Effector memory CD8-positive, alpha-beta T cell (primary cell): ENCODE measurements around the gene PTPRT.

ENCODE experiments used
- ATAC-seq: fragments of 150-1000 bp; cut with Tn5 transposase; replicated peaks from 2 replicates; pipeline ENCODE4 v1.10.0; 2021; ENCODE audit warnings: mild to moderate bottlenecking, moderate library complexity
- DNase-seq, 3 experiments: peaks; one replicate each; pipeline ENCODE4 v3.0.0; 2021
- H3K27ac Mint-ChIP-seq, 2 donors: one replicate each; pipeline ENCODE4 v1.8.0; 2022; ENCODE audit warnings: mild to moderate bottlenecking in 2 of 2, mixed read lengths in 2 of 2, moderate library complexity in 2 of 2
- H3K27me3 Mint-ChIP-seq, 2 donors: one replicate each; pipeline ENCODE4 v1.8.0; 2022; ENCODE audit warnings: mixed read lengths in 2 of 2
- H3K36me3 Mint-ChIP-seq: one replicate; pipeline ENCODE4 v1.8.0; 2022; ENCODE audit warnings: mild to moderate bottlenecking, moderate library complexity, mixed read lengths; ENCODE audit not compliant: insufficient read depth
- H3K4me1 Mint-ChIP-seq, 2 donors: one replicate each; pipeline ENCODE4 v1.8.0; 2022; ENCODE audit warnings: low read depth in 2 of 2, mixed read lengths in 2 of 2
- H3K4me3 Mint-ChIP-seq, 2 donors: one replicate each; pipeline ENCODE4 v1.8.0; 2022; ENCODE audit warnings: mild to moderate bottlenecking in 2 of 2, mixed read lengths in 2 of 2, moderate library complexity in 2 of 2
- H3K9me3 Mint-ChIP-seq, 2 donors: one replicate each; pipeline ENCODE4 v1.8.0; 2022; ENCODE audit warnings: mixed read lengths in 2 of 2
- total RNA-seq, 9 experiments: gene quantifications; one replicate each; lab custom pipeline; 2026; lab: John Stamatoyannopoulos, UW

The PTPRT gene
- total RNA-seq = 0 to 0.07 (median 0) reads per million in 9 experiments

- Mint-ChIP-seq H3K36me3 (no peaks in the 10 kb centered on the region), H3K9me3 (no peaks in the 10 kb centered on the region), H3K4me1 (peaks cover 2 to 10% of the 10 kb centered on the region in 2 donors), H3K27me3 (peaks cover 48 to 70% of the 10 kb centered on the region in 2 donors), H3K27ac (no peak within 1 kb of the TSS), H3K4me3 (no peak within 1 kb of the TSS)
- DNase-seq (no peak), ATAC-seq (no peak)
Measured at GRCh38 chr20:43189554-43190331, at the start of gene PTPRT. PTPRT (minus strand) TSS chr20:43189906; CDS start chr20:43189733, 173 bp downstream.

- H3K36me3 Mint-ChIP-seq = no peaks in the 10 kb centered on the region
- no peak overlapping the region for H3K4me3 Mint-ChIP-seq
- H3K27ac Mint-ChIP-seq = no peak overlapping the region
- no peaks in the 10 kb centered on the region for H3K4me1 Mint-ChIP-seq
- peaks cover 6 to 25% of the 10 kb centered on the region in 2 donors for H3K27me3 Mint-ChIP-seq
- ATAC-seq (no peak), DNase-seq (no peak)
- no peaks in the 10 kb centered on the region for H3K9me3 Mint-ChIP-seq
Measured at GRCh38 chr20:43238833-43239232, 49.1 kb upstream of the PTPRT start.

- H3K27me3 Mint-ChIP-seq = peaks cover 6 to 30% of the 10 kb centered on the region in 2 donors
- no peaks in the 10 kb centered on the region for H3K36me3 Mint-ChIP-seq
- H3K9me3 Mint-ChIP-seq = no peaks in the 10 kb centered on the region
- H3K4me1 Mint-ChIP-seq = no peaks in the 10 kb centered on the region
- H3K27ac Mint-ChIP-seq = no peak overlapping the region
- no peak overlapping the region for H3K4me3 Mint-ChIP-seq
- DNase-seq = no peak
- ATAC-seq = no peak
Measured at GRCh38 chr20:43238266-43238665, 48.6 kb upstream of the PTPRT start.

- Mint-ChIP-seq H3K9me3 (no peaks in the 10 kb centered on the region), H3K4me1 (no peaks in the 10 kb centered on the region), H3K27ac (no peak overlapping the region), H3K36me3 (no peaks in the 10 kb centered on the region), H3K4me3 (no peak overlapping the region), H3K27me3 (peaks cover 6 to 30% of the 10 kb centered on the region in 2 donors)
- DNase-seq (no peak), ATAC-seq (no peak)
Measured at GRCh38 chr20:43237651-43238168, 48.0 kb upstream of the PTPRT start.

- peaks cover 6 to 30% of the 10 kb centered on the region in 2 donors for H3K27me3 Mint-ChIP-seq
- no peaks in the 10 kb centered on the region for H3K36me3 Mint-ChIP-seq
- ATAC-seq (no peak), DNase-seq (no peak)
- no peaks in the 10 kb centered on the region for H3K4me1 Mint-ChIP-seq
- H3K27ac Mint-ChIP-seq = no peak overlapping the region
- no peak overlapping the region for H3K4me3 Mint-ChIP-seq
- H3K9me3 Mint-ChIP-seq = no peaks in the 10 kb centered on the region
Measured at GRCh38 chr20:43235998-43236397, 46.3 kb upstream of the PTPRT start.

GRCh38 chr20:43231829-43232228 is 42.1 kb upstream of the PTPRT start:
- Mint-ChIP-seq H3K27me3 (peaks cover 6 to 34% of the 10 kb centered on the region in 2 donors), H3K9me3 (peaks cover 0 to 8% of the 10 kb centered on the region in 2 donors), H3K36me3 (no peaks in the 10 kb centered on the region), H3K27ac (no peak overlapping the region), H3K4me3 (no peak overlapping the region), H3K4me1 (no peaks in the 10 kb centered on the region)
- ATAC-seq (no peak), DNase-seq (no peak)

GRCh38 chr20:43229696-43230095 is 40.0 kb upstream of the PTPRT start:
- no peak for DNase-seq
- Mint-ChIP-seq H3K27me3 (peaks cover 6 to 24% of the 10 kb centered on the region in 2 donors), H3K27ac (no peak overlapping the region), H3K36me3 (no peaks in the 10 kb centered on the region), H3K4me3 (no peak overlapping the region), H3K4me1 (no peaks in the 10 kb centered on the region), H3K9me3 (peaks cover 0 to 8% of the 10 kb centered on the region in 2 donors)
- no peak for ATAC-seq

GRCh38 chr20:43220612-43221011 is 30.9 kb upstream of the PTPRT start:
- H3K4me3 Mint-ChIP-seq = no peak overlapping the region
- no peak for DNase-seq

GRCh38 chr20:43210901-43211300 is 21.2 kb upstream of the PTPRT start:
- ATAC-seq = no peak
- H3K4me3 Mint-ChIP-seq = no peak overlapping the region
- H3K4me1 Mint-ChIP-seq = no peaks in the 10 kb centered on the region
- H3K27ac Mint-ChIP-seq = no peak overlapping the region
- no peaks in the 10 kb centered on the region for H3K9me3 Mint-ChIP-seq
- DNase-seq = no peak
- peaks cover 3 to 5% of the 10 kb centered on the region in 2 donors for H3K27me3 Mint-ChIP-seq
- H3K36me3 Mint-ChIP-seq = no peaks in the 10 kb centered on the region

More at GRCh38 chr20:43220612-43221011, 30.9 kb upstream of the PTPRT start:
- no peak for ATAC-seq
- H3K27me3 Mint-ChIP-seq = peaks cover 16 to 29% of the 10 kb centered on the region in 2 donors
- no peaks in the 10 kb centered on the region for H3K36me3 Mint-ChIP-seq
- no peak overlapping the region for H3K27ac Mint-ChIP-seq
- no peaks in the 10 kb centered on the region for H3K4me1 Mint-ChIP-seq
- H3K9me3 Mint-ChIP-seq = no peaks in the 10 kb centered on the region

- Mint-ChIP-seq H3K9me3 (no peaks in the 10 kb centered on the region), H3K4me1 (no peaks in the 10 kb centered on the region), H3K4me3 (no peak overlapping the region), H3K27ac (no peak overlapping the region), H3K36me3 (no peaks in the 10 kb centered on the region), H3K27me3 (no peaks in the 10 kb centered on the region)
- DNase-seq = no peak
- ATAC-seq = no peak
Measured at GRCh38 chr20:43209831-43210230, 20.1 kb upstream of the PTPRT start.

GRCh38 chr20:43205699-43206098 is 16.0 kb upstream of the PTPRT start:
- Mint-ChIP-seq H3K9me3 (no peaks in the 10 kb centered on the region), H3K36me3 (no peaks in the 10 kb centered on the region), H3K27ac (no peak overlapping the region), H3K27me3 (no peaks in the 10 kb centered on the region), H3K4me1 (no peaks in the 10 kb centered on the region), H3K4me3 (no peak overlapping the region)
- ATAC-seq (no peak), DNase-seq (no peak)

GRCh38 chr20:43202100-43202499 is 12.4 kb upstream of the PTPRT start:
- Mint-ChIP-seq H3K4me3 (no peak overlapping the region), H3K36me3 (no peaks in the 10 kb centered on the region), H3K9me3 (no peaks in the 10 kb centered on the region), H3K27ac (no peak overlapping the region), H3K27me3 (peaks cover 0 to 3% of the 10 kb centered on the region in 2 donors), H3K4me1 (no peaks in the 10 kb centered on the region)
- ATAC-seq = no peak
- no peak for DNase-seq

GRCh38 chr20:43198607-43199006 is 8.9 kb upstream of the PTPRT start:
- Mint-ChIP-seq H3K4me3 (no peak overlapping the region), H3K27me3 (peaks cover 0 to 7% of the 10 kb centered on the region in 2 donors), H3K4me1 (no peaks in the 10 kb centered on the region), H3K36me3 (no peaks in the 10 kb centered on the region), H3K27ac (no peak overlapping the region), H3K9me3 (no peaks in the 10 kb centered on the region)
- ATAC-seq (no peak), DNase-seq (no peak)

- peaks cover 7 to 24% of the 10 kb centered on the region in 2 donors for H3K27me3 Mint-ChIP-seq
- H3K27ac Mint-ChIP-seq = no peak overlapping the region
- no peak for DNase-seq
- ATAC-seq = no peak
- no peaks in the 10 kb centered on the region for H3K36me3 Mint-ChIP-seq
- H3K9me3 Mint-ChIP-seq = no peaks in the 10 kb centered on the region
- H3K4me3 Mint-ChIP-seq = no peak overlapping the region
- no peaks in the 10 kb centered on the region for H3K4me1 Mint-ChIP-seq
Measured at GRCh38 chr20:43196243-43196642, 6.5 kb upstream of the PTPRT start.
